HG03135 (cell line): ENCODE measurements around the gene ESRRG.

ENCODE experiments used
- ATAC-seq: cut with Tn5 transposase; IDR thresholded peaks from one replicate; pipeline ENCODE4 v1.9.1; 2021; ENCODE audit warnings: mild to moderate bottlenecking, moderate library complexity; ENCODE audit not compliant: unreplicated experiment

Gene ESRRG

DNA sequence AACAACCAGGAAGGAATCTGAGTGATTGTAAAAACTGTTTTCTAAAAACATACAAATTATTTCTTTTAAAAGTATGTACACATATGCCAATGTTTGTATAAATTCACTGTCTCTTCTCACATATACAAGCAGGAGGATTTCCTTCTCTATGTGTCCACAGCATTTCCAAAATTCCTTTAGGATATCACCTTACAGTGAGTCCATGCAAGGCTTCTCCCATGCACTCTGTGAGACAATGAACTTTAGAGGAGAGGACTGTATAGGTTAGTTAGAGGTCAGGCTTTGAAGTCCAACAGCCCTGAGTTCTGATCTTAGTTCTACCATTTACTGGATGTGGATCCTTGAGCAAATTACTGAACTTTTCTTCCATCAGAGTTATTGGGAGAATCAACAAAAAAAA is 265.9 kb downstream of the ESRRG start:
- ATAC-seq = no peak

GRCh38 chr1:216456682-216457081 is 266.5 kb downstream of the ESRRG start:
- no peak for ATAC-seq

DNA sequence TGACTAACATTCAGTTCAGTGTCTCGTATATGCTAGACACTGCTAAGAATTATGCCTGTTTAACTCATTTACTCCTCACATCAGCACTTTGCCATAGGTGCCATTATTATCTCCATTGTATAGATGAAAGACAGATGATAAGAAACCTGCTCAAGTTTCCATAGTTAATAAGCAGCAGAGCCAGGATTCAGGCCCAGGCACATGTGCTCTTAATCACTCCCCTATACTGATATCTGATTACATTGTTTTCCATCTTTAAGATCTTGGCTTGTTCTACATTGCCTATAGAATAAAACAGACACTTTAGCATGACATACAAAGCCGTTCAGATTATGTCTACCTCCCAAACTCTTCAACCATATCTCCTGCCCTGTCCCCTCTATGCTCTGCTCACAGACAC is 269.5 kb downstream of the ESRRG start:
- no peak for ATAC-seq
